Erythroblast (primary cell): ENCODE measurements around the gene STARD3.

Experiments
- DNase-seq, 2 experiments: peaks; one replicate each; lab custom pipeline; 2025; lab: John Stamatoyannopoulos, UW
- GATA1 ChIP-seq: IDR thresholded peaks from 2 replicates; pipeline ENCODE4 v1.6.1; 2011; ENCODE audit warnings: low read depth, mild to moderate bottlenecking, control low read depth, low read length, moderate library complexity
- POLR2A ChIP-seq: IDR thresholded peaks from 2 replicates; pipeline ENCODE4 v1.6.1; 2011; ENCODE audit warnings: mild to moderate bottlenecking, low read length

STARD3 gene

DNA sequence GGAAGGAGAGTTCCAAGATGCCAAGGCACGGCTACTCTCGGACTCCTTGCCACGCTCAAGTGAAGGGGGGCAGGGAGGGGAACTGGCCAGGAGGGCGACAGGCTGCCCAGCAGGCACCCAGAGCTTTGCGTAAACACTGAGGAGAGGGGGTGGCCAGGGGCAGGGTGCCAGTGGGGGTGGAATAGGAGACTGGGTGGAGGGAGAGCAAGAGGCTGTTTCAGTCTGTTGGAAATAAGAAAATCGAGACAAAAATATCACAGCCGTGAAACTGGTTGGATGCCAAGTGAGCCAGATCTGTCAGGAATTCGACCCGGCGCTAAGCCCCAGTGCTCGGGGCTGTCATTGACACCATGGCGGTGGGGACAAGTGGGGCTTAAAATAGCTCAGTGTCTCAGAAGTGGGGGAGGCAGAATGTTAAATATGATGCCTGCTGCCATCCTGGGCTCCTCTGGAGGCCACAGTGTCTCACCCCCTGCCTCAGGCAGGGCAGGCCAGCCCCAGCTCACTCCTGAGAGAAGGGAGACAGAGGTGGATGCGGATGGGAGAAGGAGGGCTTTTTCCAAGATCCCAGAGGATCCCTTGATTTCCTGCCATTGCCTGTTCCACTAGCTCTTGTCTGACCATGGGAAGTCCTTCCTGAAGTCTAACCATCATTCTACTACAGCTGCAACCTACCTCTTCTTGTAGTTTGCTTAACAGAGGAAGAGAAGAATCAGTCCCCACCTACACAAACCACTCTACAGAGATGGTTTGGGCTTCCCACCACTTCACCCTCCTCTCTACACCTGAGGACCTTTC, 40.8 kb downstream of the STARD3 start:
- no peak for TF ChIP-seq POLR2A
- no peak for TF ChIP-seq GATA1
- DNase-seq = no peak

DNA sequence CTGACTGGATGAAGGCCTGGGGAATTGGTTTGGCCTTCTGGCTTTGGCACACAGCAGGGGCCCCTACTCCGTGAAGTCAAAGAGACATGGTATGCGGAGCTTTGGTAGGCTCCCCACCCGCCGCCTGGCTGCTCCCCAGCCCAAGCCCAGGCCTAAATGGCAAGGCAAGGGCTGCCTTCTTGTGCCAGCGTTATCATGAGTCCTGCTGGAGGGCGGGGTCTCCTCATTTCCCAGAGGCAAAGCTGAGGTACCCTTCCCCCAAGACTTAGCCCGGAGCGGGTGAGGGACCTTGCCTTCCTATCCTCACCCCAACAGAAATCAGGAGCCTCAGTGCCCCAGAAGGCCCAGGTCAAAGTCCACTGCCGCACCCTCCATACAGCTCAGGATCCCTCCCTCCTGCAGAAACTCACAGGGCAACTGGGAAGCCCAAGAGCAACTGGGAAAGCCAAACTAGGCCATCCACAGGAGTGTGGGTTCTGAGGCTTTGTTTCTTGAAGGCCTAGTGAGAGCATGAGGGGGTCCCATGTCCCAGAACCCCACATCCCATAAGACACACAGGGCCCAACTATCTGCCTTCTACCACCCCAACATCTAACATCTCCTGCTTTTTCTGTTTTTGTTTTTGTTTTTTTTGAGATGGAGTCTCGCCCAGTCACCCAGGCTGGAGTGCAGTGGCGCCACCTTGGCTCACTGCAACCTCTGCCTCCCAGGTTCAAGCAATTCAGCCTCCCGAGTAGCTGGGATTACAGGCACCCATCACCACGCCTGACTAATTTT, 41.6 kb downstream of the STARD3 start:
- TF ChIP-seq GATA1 = no peak
- peak; percentile 40 for TF ChIP-seq POLR2A
- peak in 1 of 2 experiments; percentile 49 for DNase-seq

DNA sequence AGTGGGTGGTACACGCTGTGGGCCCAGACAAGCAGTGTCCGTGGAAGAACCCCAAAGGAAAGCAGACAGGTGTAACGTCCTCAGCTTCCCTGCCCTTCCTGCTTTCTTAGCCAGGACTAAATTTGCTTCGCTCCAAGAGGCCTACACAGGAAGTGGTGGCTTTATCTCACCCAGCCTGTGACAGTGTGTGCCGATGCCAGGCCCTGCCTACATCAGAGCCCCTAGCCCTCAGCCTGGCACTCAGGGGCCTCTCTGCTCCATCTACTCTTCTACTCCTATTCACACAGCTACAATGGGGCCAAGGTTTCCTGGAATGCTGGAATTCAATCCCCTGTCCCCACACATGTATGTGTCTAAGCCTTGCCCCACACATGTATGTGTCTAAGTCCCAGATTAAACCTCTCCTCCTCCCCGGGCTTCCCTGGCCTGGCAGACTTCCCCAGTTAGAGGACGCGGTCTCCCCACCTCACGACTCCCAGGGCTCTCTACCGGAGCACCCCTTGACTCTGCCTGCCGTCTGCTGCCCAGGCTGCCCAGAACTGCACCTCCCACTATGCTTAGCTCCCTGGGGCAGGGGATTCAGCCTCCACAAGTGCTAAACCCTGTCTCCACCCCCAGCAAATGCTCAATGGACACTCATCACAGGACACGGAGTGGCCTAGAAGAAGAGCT, 42.7 kb downstream of the STARD3 start:
- TF ChIP-seq GATA1 (no peak), POLR2A (peak; percentile 65)

DNA sequence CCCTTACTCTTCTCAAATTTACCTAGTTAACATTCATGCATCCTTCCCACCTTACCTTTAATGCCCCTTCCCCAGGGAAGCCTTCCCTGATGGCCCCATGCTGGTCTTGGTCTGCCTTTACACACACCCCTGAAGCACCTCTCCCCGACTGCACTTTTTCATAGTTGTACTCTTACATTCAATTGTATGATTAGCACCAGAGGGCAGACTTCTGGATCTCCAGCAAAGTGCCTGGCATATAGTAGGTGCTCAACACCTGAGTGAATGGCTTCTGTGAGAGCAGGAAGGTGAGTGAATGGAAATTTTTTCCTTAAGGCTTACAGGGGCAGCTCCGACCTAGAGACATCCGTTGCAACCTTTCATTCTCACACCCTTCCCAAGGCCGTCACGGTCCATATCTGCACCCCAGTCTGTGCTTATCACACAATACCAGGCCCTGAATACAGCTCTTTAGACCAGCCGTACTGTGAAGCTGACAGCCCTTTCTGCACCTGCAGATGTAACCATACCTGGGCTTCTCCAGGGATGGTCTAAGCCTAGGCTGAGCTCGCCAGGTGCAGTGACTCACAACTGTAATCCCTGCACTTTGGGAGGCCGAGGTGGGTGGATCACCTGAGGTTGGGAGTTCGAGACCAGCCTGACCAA, 46.5 kb downstream of the STARD3 start:
- DNase-seq = peak; percentile 87 to 92
- peak; percentile 64 for TF ChIP-seq GATA1
- no peak for TF ChIP-seq POLR2A

More for the DNA sequence above, 42.7 kb downstream of the STARD3 start:
- DNase-seq = peak; percentile 31 to 41

DNA sequence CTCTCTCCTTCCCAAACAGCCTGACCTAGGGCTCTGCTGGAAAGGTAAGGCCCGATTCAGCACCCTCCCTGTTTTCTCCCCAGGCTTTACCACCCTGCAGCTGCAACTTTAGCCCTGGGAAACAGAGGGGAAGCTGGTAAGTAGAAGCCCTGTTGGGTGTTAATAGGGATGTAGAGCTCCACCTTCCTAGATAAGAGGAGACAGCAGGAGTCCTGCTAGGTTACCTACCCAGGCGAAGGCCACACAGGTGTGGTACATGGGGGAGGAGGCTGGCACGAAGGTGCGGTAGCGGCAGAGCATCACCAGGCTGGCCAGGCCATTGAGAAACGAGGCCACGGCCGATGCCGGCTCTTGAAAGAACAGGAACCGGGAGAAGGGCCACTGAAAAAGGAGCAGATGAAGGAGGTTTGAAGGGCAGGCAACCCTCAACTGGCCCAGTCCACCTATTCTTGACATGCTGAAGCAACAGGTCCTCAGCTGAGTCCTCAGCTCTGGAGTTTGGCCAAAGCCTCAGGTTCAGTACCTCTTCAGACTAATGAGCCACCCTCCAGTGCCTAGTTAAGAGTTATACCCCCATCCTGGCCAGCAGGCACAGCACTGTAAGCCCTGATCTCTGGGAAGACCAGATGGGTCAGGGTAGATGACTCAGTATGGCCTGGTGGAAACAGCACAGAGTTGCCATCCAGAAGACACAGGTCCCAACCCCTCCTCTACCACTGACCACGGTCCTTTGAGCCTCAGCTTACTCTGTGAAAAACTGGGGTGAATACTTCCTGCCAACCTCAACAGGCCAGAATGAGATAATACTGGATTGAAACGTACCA, 47.6 kb downstream of the STARD3 start:
- no peak for TF ChIP-seq POLR2A
- no peak for TF ChIP-seq GATA1
- peak in 1 of 2 experiments; percentile 17 for DNase-seq

DNA sequence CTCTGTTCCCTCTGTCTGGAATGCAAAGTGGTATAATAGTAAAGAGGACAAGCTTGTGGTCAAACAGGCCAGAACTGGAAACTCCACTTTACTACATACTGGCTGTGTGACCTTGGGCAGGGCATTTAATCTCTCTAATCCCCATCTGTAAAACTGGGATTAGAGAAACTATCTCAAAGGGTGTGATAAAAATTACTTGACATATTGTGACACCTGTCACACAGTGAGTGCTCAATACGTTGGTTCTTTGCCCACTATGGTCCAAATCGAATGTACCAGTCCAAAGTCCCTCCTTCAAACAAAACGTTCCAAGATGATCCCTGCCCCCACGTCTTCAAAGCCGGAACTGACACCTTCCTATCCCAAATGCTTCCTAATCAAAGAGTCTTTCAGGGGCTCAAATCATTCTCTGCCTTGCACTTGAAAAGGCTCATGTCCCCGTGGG, 50.2 kb downstream of the STARD3 start:
- DNase-seq = peak in 1 of 2 experiments; percentile 35
- no peak for TF ChIP-seq POLR2A
- no peak for TF ChIP-seq GATA1

DNA sequence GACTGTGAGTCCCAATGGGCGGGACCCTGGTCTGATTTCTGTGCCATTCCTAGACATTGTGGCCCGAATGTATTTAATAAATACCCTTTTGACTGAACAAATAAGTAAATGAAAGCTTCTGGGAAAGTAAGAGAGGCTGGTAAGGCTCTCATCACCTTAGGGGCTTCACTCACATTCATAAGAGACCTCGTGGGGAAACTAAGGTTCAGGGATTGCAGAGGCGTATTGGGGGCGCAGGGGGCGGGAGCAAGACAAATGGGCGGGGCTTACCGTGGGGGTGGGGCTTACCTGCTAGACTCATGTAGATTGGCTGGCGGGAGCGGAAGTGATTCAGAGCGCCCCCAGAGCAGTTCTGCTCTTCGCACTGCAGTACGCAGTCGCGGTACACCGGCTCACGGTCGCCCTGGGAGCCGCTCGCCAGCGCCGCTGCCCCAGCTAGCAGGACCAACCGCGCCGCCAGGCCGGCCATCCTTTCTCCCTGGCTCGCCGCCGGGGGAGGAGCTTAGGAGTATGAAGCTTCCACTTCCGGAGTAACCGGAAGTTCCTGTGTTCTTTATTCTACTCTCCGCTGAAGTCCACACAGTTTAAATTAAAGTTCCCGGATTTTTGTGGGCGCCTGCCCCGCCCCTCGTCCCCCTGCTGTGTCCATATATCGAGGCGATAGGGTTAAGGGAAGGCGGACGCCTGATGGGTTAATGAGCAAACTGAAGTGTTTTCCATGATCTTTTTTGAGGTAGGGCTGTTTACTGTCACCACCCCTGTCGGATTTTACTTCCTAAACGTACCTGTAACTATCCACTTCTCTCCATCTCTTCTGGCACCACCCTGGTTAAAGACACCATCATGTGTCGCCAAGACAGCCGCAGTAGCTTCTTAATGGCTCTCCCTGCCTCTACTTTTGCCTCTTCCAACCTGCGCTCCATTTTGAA, 50.9 kb downstream of the STARD3 start, which contains the start of gene PGAP3:
PGAP3 (minus strand) TSS at position 512 of the 929 bp plus-strand sequence; CDS start at position 469, 43 bp downstream.
- DNase-seq = peak; percentile 91 to 93
- peak; percentile 77 for TF ChIP-seq POLR2A
- no peak for TF ChIP-seq GATA1

DNA sequence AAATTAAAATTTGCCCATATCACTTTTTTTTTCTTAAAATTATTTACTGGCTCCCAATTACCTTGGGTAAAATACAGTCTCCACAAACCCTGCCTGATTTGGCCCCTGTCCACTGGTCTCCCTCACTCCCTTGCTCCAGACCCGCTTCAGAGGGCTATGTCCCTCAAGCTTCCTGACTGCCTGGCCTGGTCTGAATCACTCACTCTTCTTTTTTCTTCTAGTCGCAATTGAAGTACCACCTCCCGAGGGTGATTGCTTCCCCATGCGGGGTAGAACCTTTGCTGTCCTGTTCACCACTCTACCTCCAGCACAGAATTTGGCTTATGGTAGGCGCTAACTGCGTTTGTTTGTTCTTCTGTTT, 51.5 kb downstream of the STARD3 start:
- peak; percentile 42 to 52 for DNase-seq
- TF ChIP-seq GATA1 (no peak), POLR2A (no peak)

DNA sequence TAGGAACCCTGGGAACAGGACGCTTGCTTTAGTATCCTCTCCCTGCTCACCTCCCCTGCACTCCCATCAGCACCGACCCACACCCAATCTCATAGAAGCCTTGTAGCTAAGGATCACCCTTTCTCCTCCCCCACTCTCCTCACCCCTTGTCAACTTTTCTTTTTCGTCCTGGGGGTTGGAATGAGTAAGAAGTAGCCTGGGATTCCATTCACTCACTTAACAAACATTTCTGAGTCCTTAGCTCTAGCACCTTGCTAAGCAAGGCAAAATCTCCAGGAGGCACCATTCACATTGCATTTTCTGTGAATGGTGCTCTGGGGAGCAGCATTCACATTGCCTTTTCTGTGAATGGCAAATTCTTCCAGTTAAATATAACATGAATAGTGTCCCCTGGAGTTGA, 52.0 kb downstream of the STARD3 start:
- DNase-seq = no peak
- TF ChIP-seq GATA1 = no peak
- no peak for TF ChIP-seq POLR2A

DNA sequence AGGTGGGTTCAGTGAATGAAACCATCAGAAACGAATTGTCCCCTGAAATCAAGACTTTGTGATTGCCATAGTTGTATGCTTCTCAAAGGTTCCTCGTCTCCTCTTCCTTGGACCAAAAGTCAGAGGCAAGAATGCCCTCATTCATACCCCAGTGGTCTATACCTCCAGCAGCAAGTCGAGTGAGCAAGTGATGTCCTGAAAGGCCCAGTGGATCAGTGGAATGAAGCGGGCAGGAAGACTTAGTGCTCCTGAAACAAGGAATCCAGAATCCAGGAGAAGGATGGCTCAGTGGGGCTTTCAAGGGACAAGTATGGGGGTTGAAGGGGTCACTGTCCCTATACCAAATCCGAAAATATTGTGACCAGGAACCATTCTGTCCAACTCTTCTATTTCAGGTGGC, 57.6 kb downstream of the STARD3 start:
- no peak for DNase-seq
- TF ChIP-seq POLR2A (no peak), GATA1 (no peak)

DNA sequence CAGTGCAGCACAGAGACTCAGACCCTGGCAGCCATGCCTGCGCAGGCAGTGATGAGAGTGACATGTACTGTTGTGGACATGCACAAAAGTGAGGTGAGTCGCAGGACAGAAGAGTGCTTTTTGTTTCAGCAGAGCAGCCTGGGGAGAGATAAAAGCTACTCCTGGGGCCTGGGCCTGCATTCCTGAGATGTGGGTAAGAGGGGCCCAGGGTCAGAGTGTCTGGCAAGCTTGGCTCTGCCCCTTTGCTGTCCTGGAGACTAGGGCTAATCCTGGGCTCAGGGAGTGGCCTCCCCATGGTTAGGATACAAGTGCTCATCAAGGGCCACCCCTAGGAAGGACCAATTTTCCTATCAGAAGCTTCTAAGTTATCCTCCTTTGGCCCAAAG, 58.1 kb downstream of the STARD3 start:
- DNase-seq = no peak
- TF ChIP-seq GATA1 = no peak
- TF ChIP-seq POLR2A = no peak
